OCI-LY1 (cell line): ENCODE results near the gene PGAP1.

ENCODE experiments used
- EZH2 ChIP-seq: fragments of 200-600 bp; sonication (generic), shearing (Covaris generic); IDR thresholded peaks from 2 replicates; pipeline ENCODE4 v1.8.0; 2017; ENCODE audit warnings: borderline replicate concordance, mixed run types, mild to moderate bottlenecking, antibody characterized with exemption, low read length, moderate library complexity, mixed read lengths
- TF ChIP-seq, protein P1 (sequence below): fragments of 200-600 bp; sonication (generic), shearing (Covaris generic); IDR thresholded peaks from 2 replicates; pipeline ENCODE4 v1.5.1; 2017; ENCODE audit warnings: mild to moderate bottlenecking, antibody characterized with exemption, low read length, moderate library complexity, mixed read lengths

DNA sequence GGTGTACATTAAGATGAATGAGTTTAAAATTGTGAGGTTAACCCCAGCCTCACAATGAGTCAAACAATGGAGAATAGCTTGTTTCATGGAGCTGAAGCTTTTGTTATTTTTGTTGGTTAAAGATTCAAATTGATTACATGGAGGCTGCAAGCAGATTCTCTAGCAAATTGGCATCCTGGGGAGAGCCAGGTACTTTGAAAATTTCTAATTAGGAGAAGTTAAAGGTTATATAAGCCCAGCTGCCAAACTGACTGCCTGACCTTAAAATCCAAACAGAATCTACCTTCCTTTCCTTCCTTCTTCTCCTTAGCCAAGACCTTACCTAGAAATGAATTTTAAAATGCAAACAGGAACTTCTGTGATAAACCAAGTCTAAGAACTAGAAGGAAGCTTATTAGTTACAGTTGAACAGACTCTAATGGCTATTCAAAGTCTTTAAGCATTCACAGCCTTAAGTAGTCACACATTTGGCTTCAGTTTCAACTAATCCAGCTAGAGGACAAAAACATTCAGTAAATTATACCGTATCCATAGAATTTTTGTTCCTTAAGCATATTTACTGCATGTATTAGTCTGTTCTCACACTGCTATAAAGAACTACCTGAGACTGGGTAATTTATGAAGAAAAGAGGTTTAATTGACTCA is 31.5 kb upstream of the PGAP1 start:
- no peak for TF ChIP-seq EZH2
- TF ChIP-seq, protein P1, sequence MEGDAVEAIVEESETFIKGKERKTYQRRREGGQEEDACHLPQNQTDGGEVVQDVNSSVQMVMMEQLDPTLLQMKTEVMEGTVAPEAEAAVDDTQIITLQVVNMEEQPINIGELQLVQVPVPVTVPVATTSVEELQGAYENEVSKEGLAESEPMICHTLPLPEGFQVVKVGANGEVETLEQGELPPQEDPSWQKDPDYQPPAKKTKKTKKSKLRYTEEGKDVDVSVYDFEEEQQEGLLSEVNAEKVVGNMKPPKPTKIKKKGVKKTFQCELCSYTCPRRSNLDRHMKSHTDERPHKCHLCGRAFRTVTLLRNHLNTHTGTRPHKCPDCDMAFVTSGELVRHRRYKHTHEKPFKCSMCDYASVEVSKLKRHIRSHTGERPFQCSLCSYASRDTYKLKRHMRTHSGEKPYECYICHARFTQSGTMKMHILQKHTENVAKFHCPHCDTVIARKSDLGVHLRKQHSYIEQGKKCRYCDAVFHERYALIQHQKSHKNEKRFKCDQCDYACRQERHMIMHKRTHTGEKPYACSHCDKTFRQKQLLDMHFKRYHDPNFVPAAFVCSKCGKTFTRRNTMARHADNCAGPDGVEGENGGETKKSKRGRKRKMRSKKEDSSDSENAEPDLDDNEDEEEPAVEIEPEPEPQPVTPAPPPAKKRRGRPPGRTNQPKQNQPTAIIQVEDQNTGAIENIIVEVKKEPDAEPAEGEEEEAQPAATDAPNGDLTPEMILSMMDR = no peak
